Measurements from ENCODE around the gene GDF2.

- TF ChIP-seq MXI1 (conservative IDR thresholded peaks at IDR 0.05; ENCODE audit: poor library complexity, severe bottlenecking) (no peak), CTCF (IDR thresholded peaks at IDR 0.05; ENCODE audit: poor library complexity, severe bottlenecking) (no peak), POLR2AphosphoS5 (IDR thresholded peaks at IDR 0.05) (no peak)
These were observed 26.8 kb upstream of the GDF2 start for GRCh38 chr10:47295411-47295810.

Measured in neural cell (in vitro differentiated cells).